K562 (cell line): ENCODE results near the gene VGF. TPM values are rescaled to one million over a fixed set of nuclear protein-coding genes. Genes with fewer than 3 reads are reported as not detected.

Experiments
- ATAC-seq: fragments of 200-7000 bp; cut with Tn5 transposase; 3 replicates; pipeline ENCODE4 v1.9.1; 2020; ENCODE audit warnings: moderate library complexity
- BruUV-seq: library from RNA; stranded (reverse); fragments of 400-500 nt; replicated peaks from 2 replicates; lab custom pipeline; 2021; lab: Mats Ljungman, UMichigan
- CTCF ChIA-PET: fragments of 300-600 bp; formaldehyde crosslinking; extraction: SDS; loops from one replicate; lab custom pipeline; 2021; ENCODE audit warnings: low intra/inter-chr PET ratio; lab: Yijun Ruan, JAX
- POLR2A ChIA-PET: fragments of 300-600, 350-650 bp; sonication (Branson Sonifier 250); formaldehyde crosslinking; extraction: SDS; loops from one replicate; lab custom pipeline; 2021; ENCODE audit warnings: antibody characterized with exemption, inconsistent platforms; lab: Yijun Ruan, JAX
- DNase-seq, 4 experiments: peaks; one replicate each; pipeline versions ENCODE4 v3.0.0 to v3.0.0-alpha.2; 2011 to 2018; ENCODE audit warnings: low spot score in 3 of 4, mixed read lengths in 3 of 4; ENCODE audit errors: extremely low read depth in 1 of 4
- FAIRE-seq: peaks from 2 replicates; lab custom pipeline; 2011; peaks lifted over from hg19 to GRCh38; lab: Jason Lieb, UNC
- H2AFZ ChIP-seq: 2 replicates; pipeline ENCODE4 v1.6.0; 2011; ENCODE audit warnings: low read depth, low read length, control low read depth, inconsistent platforms
- H3K27ac ChIP-seq: fragments of 200-600 bp; 3 replicates; pipeline ENCODE4 v1.8.0; 2011; ENCODE audit warnings: low read depth, mild to moderate bottlenecking, control low read depth, inconsistent platforms, low read length, moderate library complexity, mixed read lengths; ENCODE audit errors: extremely low read depth
- H3K27me3 ChIP-seq, 2 experiments: fragments of 300-600 bp in 1 of 2; 2 replicates in 1 of 2; 3 replicates in 1 of 2; pipeline versions ENCODE4 v1.6.0 to v1.8.0; 2011; ENCODE audit warnings: inconsistent platforms in 2 of 2, low read length in 2 of 2, mild to moderate bottlenecking in 1 of 2, mixed read lengths in 1 of 2, moderate library complexity in 1 of 2; ENCODE audit not compliant: control insufficient read depth in 2 of 2, insufficient read depth in 2 of 2
- H3K36me3 ChIP-seq: fragments of 300-600 bp; 3 replicates; pipeline ENCODE4 v1.8.0; 2011; ENCODE audit warnings: mild to moderate bottlenecking, low read length, inconsistent platforms; ENCODE audit not compliant: control insufficient read depth, insufficient read depth
- H3K4me1 ChIP-seq, 2 experiments: fragments of 200-600 bp in 1 of 2; replicated peaks in 1 of 2; 2 replicates in 1 of 2; 3 replicates in 1 of 2; pipeline versions ENCODE4 v1.5.1 to v1.8.0; 2011; ENCODE audit warnings: inconsistent platforms in 2 of 2, low read length in 2 of 2, mild to moderate bottlenecking in 1 of 2, mixed read lengths in 1 of 2, moderate library complexity in 1 of 2; ENCODE audit not compliant: control insufficient read depth in 2 of 2, insufficient read depth in 2 of 2
- H3K4me2 ChIP-seq: 2 replicates; pipeline ENCODE4 v1.6.1; 2011; ENCODE audit warnings: low read length, control low read depth, inconsistent platforms, mixed read lengths; ENCODE audit not compliant: insufficient read depth
- H3K4me3 ChIP-seq: fragments of 200-600 bp; sonication (generic), shearing (Covaris generic); 2 replicates; pipeline ENCODE4 v1.5.1; 2016; ENCODE audit warnings: control low read depth, inconsistent platforms
- H3K79me2 ChIP-seq: fragments of 200-600 bp; 3 replicates; pipeline ENCODE4 v1.8.0; 2011; ENCODE audit warnings: low read length, inconsistent platforms; ENCODE audit not compliant: control insufficient read depth, insufficient read depth
- H3K9ac ChIP-seq, 2 experiments: 2 replicates each; pipeline versions ENCODE4 v1.6.0 to v1.6.1; 2011; ENCODE audit warnings: low read depth in 2 of 2, low read length in 2 of 2, control low read depth in 1 of 2, inconsistent platforms in 1 of 2, mild to moderate bottlenecking in 1 of 2, mixed read lengths in 1 of 2; ENCODE audit not compliant: insufficient read depth in 1 of 2
- H3K9me1 ChIP-seq: one replicate; pipeline ENCODE4 v1.6.0; 2011; ENCODE audit warnings: inconsistent platforms, mild to moderate bottlenecking, low read length, moderate library complexity; ENCODE audit not compliant: control insufficient read depth, insufficient read depth
- H3K9me3 ChIP-seq: replicated peaks from 2 replicates; pipeline ENCODE4 v1.5.1; 2011; ENCODE audit warnings: low read depth, low read length, inconsistent platforms; ENCODE audit not compliant: control insufficient read depth, insufficient read depth
- H4K20me1 ChIP-seq: replicated peaks from 2 replicates; pipeline ENCODE4 v1.6.1; 2011; ENCODE audit warnings: low read length, inconsistent platforms, mixed read lengths; ENCODE audit not compliant: control insufficient read depth, insufficient read depth
- CBFA2T2 ChIP-seq: fragments of 450-650 bp; conservative IDR thresholded peaks from 2 replicates; pipeline ENCODE4 v1.6.1; 2017; ENCODE audit warnings: mild to moderate bottlenecking
- KAT2B ChIP-seq: IDR thresholded peaks from one replicate; pipeline ENCODE4 v1.6.1; 2012; ENCODE audit warnings: low read depth, mild to moderate bottlenecking, control low read depth, inconsistent platforms, low read length, moderate library complexity
- L3MBTL2 ChIP-seq: fragments of 450-650 bp; IDR thresholded peaks from 2 replicates; pipeline ENCODE4 v1.6.1; 2016; ENCODE audit warnings: mild to moderate bottlenecking, moderate library complexity
- NFE2L1 ChIP-seq: fragments of 450-650 bp; IDR thresholded peaks from 2 replicates; pipeline ENCODE4 v1.6.1; 2016; ENCODE audit warnings: missing genetic modification characterization, low read depth, mild to moderate bottlenecking, missing compliant biosample characterization, moderate library complexity, borderline replicate concordance
- NR2C1 ChIP-seq, 2 experiments: fragments of 450-650 bp; IDR thresholded peaks; 2 replicates each; pipeline ENCODE4 v1.6.1; 2017; ENCODE audit warnings: mild to moderate bottlenecking in 2 of 2, antibody characterized with exemption in 1 of 2, inconsistent platforms in 1 of 2, missing compliant biosample characterization in 1 of 2, missing genetic modification characterization in 1 of 2
- PCBP1 ChIP-seq: fragments of 200-400 bp; formaldehyde crosslinking; IDR thresholded peaks from 2 replicates; pipeline ENCODE4 v1.6.1; 2018; ENCODE audit warnings: mild to moderate bottlenecking, low read depth, low read length; ENCODE audit not compliant: poor library complexity, severe bottlenecking
- POLR2A ChIP-seq: fragments of 450-650 bp; conservative IDR thresholded peaks from 2 replicates; pipeline ENCODE4 v1.6.1; 2016
- PTBP1 ChIP-seq: fragments of 200-400 bp; formaldehyde crosslinking; IDR thresholded peaks from 2 replicates; pipeline ENCODE4 v1.6.1; 2017; ENCODE audit warnings: low read depth, low read length
- SMARCA5 ChIP-seq: fragments of 450-650 bp; IDR thresholded peaks from 2 replicates; pipeline ENCODE4 v1.6.1; 2016
- ZNF121 ChIP-seq: sonication (generic); formaldehyde crosslinking; conservative IDR thresholded peaks from 2 replicates; pipeline ENCODE4 v1.8.0; 2022; ENCODE audit warnings: missing genetic modification reagents
- ZNF75A ChIP-seq: fragments of 450-650 bp; formaldehyde crosslinking; IDR thresholded peaks from 2 replicates; pipeline ENCODE4 v1.4.0; 2020; ENCODE audit warnings: mild to moderate bottlenecking
- WGBS: fragments of 100-300 bp; shearing (Covaris generic); methylation state at CpG from one replicate; pipeline ENCODE4 v1.1.6; 2016; ENCODE audit warnings: low coverage, mixed read lengths; ENCODE audit not compliant: insufficient coverage; ENCODE audit errors: missing lambda C conversion rate; 5-methylcytosine and 5-hydroxymethylcytosine counted together
- in situ Hi-C: fragments of 300-500 bp; cut with MboI; formaldehyde crosslinking; loops from 4 replicates; pipeline ENCODE4 v1.15.0; 2018; ENCODE audit warnings: inconsistent platforms, mixed read lengths
- intact Hi-C: fragments of 100-400 bp; cut with micrococcal nuclease; formaldehyde crosslinking; loops from 2 replicates; pipeline ENCODE4 v1.14.2; 2022
- polyA plus RNA-seq, 8 experiments: library from polyadenylated mRNA; depleted of rRNA in 4 of 8; stranded (reverse) in 5 of 8; unstranded in 3 of 8; fragments of >200 nt; fragmentation: Nextera tagmentation in 2 of 8; fragmentation: Illumina TruSeq in 1 of 8; extraction: Ambion mirVana in 2 of 8; extraction: Trizol in 1 of 8; gene quantifications; 2 replicates each; pipeline versions ENCODE4 v1.2.1 to v1.2.3, GENCODE V29; 2011 to 2014; ENCODE audit warnings: inconsistent platforms in 1 of 8, missing spikeins in 1 of 8
- total RNA-seq, 7 experiments: library from RNA; depleted of rRNA in 6 of 7; stranded (reverse); fragments of >200 nt in 6 of 7; fragmentation: Illumina TruSeq in 2 of 7; extraction: Trizol in 2 of 7; gene quantifications; 2 replicates each; pipeline versions ENCODE4 v1.2.1 to v1.2.3, GENCODE V29; 2011 to 2021; ENCODE audit warnings: low replicate concordance in 1 of 7
- TF ChIP-seq, protein P1 (sequence below): fragments of 250-450 bp; sonication (Bioruptor Pico); IDR thresholded peaks from 2 replicates; pipeline ENCODE4 v1.4.0; 2020; ENCODE audit warnings: mild to moderate bottlenecking

VGF gene
- total and polyA plus RNA-seq, 9 of the 15 experiments (the other 6 are each of a cell fraction or from before 2014, with no cell fraction given): 0.03 to 5.7 (median 0.34) TPM

DNA sequence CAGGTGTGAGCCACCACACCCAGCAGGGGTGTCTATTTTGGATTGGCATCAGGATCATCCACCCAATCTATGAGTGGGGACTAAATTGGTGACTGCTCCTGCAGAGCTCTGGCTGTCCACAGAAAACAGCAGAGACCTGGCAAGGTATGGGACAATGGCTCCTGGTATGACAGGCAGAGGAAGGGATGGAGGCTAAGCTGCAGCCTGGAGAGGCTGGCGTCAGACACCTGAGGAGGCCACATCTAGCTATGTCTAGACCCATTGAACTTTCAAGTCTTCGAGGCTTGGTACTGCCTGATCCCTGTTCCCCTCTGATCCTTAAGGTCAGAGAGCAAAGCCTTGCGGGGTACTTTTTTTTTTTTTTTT, 41.7 kb downstream of the VGF start (continued):
- TF ChIP-seq, protein P1, sequence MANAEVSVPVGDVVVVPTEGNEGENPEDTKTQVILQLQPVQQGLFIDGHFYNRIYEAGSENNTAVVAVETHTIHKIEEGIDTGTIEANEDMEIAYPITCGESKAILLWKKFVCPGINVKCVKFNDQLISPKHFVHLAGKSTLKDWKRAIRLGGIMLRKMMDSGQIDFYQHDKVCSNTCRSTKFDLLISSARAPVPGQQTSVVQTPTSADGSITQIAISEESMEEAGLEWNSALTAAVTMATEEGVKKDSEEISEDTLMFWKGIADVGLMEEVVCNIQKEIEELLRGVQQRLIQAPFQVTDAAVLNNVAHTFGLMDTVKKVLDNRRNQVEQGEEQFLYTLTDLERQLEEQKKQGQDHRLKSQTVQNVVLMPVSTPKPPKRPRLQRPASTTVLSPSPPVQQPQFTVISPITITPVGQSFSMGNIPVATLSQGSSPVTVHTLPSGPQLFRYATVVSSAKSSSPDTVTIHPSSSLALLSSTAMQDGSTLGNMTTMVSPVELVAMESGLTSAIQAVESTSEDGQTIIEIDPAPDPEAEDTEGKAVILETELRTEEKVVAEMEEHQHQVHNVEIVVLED: no peak
- TF ChIP-seq CBFA2T2 (no peak), NFE2L1 (tag) (no peak), PTBP1 (no peak), PCBP1 (no peak), ZNF75A (CRISPR knock-in tag) (no peak)
- TF ChIP-seq, all 486 proteins: peak for 0

DNA sequence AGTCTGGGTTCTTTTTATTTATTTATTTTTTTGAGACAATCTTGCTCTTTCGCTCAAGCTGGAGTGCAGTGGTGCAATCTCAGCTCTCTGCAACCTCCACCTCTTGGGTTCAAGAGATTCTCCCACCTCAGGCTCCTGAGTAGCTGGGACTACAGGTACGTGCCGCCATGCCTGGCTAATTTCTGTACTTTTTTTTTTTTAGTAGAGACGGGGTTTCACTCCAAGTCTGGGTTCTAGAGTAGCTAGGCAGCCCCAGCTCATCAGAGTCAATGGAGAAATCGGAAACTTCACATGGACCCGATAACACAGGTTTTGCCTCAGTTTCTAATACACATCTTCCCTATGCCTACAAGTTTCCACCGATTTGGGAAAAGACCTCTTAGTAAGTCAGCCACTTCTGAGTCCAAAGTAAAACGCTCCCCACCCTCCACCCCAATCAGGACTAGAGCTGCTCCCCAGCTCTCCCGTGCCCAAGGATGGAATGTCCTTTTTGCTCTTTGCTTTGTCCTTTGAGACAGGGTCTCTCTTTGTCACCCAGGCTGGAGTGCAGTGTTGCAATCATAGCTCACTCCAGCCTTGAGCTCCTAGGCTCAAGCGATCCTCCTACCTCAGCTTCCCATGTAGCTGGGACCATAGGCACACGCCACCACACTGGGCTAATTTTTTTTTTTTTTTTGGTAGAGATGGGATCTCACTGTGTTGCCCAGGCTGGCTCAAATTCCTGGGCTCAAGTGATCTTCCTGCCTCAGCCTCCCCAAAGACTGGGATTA, 42.3 kb downstream of the VGF start:
- Histone ChIP-seq H2AFZ (no peak overlapping the region), H3K79me2 (no peaks in the 10 kb centered on the region), H3K27me3 (no peaks in the 10 kb centered on the region), H3K4me3 (no peak overlapping the region), H3K4me2 (no peak overlapping the region; the same call in 1 of the 2 replicates), H3K9me3 (no peaks in the 10 kb centered on the region), H4K20me1 (no peaks in the 10 kb centered on the region), H3K9ac (no peak overlapping the region), H3K4me1 (peaks cover 28 to 42% of the 10 kb centered on the region in 2 experiments), H3K36me3 (no peaks in the 10 kb centered on the region), H3K9me1 (no peaks in the 10 kb centered on the region), H3K27ac (no peak overlapping the region)
- in situ Hi-C loops: no loop called here
- DNase-seq: no peak
- no peak for FAIRE-seq
- TF ChIP-seq POLR2A (no peak), ZNF121 (CRISPR knock-in tag) (peak; percentile 75), KAT2B (no peak), NR2C1 (IDR thresholded peaks at IDR 0.05) (no peak), NR2C1 (tag; IDR thresholded peaks at IDR 0.05) (no peak), SMARCA5 (no peak), L3MBTL2 (0 out of 2 replicates have a peak, but pooled peaks have one; percentile 4)
- 46% methylated on average over 11 of the region's 11 CpGs for WGBS
- intact Hi-C loops: no loop called here
- no TSS peak for BruUV-seq
- ATAC-seq: no peak
- POLR2A ChIA-PET: interaction anchor here (0.6 to 2.6 kb wide), 9 partner anchors 11 to 449 kb away, joined by 3 to 13 read pairs (median 3); partner anchors contain the start of gene TRIM56
- CTCF ChIA-PET: interaction anchor here (0.7 kb wide), 1 partner anchor 80 kb away, joined by 4 read pairs; no protein-coding TSS in a partner anchor
